ENCODE data around the gene ABHD12. TPM values are rescaled to one million over a fixed set of nuclear protein-coding genes. Genes with fewer than 3 reads are reported as not detected.

The ABHD12 gene
- polyA plus RNA-seq, 1 donor (not counting 4 experiments of a cell fraction or from before 2014, with no cell fraction given): 11.2 TPM

DNA sequence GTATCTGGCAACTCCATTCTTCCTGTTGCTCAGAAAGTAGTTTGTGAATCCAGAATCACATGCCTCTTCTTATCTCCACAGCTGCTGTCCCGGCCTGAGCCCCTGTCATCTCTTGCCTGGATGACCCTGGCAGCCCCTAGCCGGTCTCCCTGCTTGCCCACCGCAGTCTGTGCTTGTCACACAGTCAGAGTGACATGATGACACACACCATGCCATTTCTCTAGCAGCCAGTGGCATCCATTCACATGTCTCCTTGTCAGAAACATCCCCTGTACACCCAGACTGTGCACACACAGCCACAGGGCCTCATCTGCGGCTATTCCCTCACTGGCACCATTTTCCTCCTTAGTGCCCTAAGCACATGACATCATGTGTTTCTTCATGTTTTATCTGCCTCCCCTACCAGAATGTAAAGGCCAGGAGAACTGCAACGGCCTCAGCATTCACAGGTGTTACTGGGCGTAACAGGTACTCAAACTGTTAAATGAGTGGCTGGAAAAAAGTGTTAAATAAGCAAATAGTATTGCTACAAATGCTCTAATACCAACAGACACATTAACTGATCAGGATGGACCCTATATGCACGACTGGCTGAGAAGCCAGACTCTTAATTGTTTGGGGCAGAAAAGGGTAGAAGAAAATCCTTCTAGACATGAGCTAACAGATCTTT lies 9.6 kb downstream of the ABHD12 start:
- H3K9ac ChIP-seq (ENCODE audit: control insufficient read depth, extremely low read depth, insufficient read depth, low read length): no peak overlapping the region
- dilution Hi-C loops (cut with MboI; ENCODE audit: extremely low pct_ligation_motif_present, low sequenced_read_pairs): no loop called here
- DNase-seq (ENCODE audit: low read depth, low spot score): no peak
- no peak for FAIRE-seq
- H3K4me3 ChIP-seq (ENCODE audit: control insufficient read depth in 2 of 3, extremely low read depth in 1 of 3, insufficient read depth in 2 of 3, low read depth in 1 of 3, low read length in 3 of 3): no peak overlapping the region
- H3K9me1 ChIP-seq (ENCODE audit: control insufficient read depth, extremely low read depth, insufficient read depth, low read length): no peaks in the 10 kb centered on the region
- H3K36me3 ChIP-seq (ENCODE audit: control insufficient read depth in 2 of 2, extremely low read depth in 1 of 2, insufficient read depth in 2 of 2, low read length in 2 of 2): no peaks in the 10 kb centered on the region
- H3K79me2 ChIP-seq (ENCODE audit: control insufficient read depth, insufficient read depth, low read length): peaks cover 36% of the 10 kb centered on the region
- no peaks in the 10 kb centered on the region for H4K20me1 ChIP-seq (ENCODE audit: control insufficient read depth, extremely low read depth, insufficient read depth, low read length)
- H3K4me2 ChIP-seq (ENCODE audit: control insufficient read depth, extremely low read depth, insufficient read depth, low read depth, low read length): no peak overlapping the region
- H3K9me3 ChIP-seq (ENCODE audit: control insufficient read depth, low read depth, low read length): no peaks in the 10 kb centered on the region
- H3K4me1 ChIP-seq (ENCODE audit: control insufficient read depth, extremely low read depth, insufficient read depth, low read length): no peaks in the 10 kb centered on the region
- no peak overlapping the region for H2AFZ ChIP-seq (ENCODE audit: control insufficient read depth, low read length)
- no peaks in the 10 kb centered on the region for H3K27me3 ChIP-seq (ENCODE audit: control insufficient read depth, extremely low read depth, insufficient read depth, low read length)
- no peak for TF ChIP-seq EZH2 (IDR thresholded peaks at IDR 0.05; ENCODE audit: low read length)
- TF ChIP-seq, protein P1, sequence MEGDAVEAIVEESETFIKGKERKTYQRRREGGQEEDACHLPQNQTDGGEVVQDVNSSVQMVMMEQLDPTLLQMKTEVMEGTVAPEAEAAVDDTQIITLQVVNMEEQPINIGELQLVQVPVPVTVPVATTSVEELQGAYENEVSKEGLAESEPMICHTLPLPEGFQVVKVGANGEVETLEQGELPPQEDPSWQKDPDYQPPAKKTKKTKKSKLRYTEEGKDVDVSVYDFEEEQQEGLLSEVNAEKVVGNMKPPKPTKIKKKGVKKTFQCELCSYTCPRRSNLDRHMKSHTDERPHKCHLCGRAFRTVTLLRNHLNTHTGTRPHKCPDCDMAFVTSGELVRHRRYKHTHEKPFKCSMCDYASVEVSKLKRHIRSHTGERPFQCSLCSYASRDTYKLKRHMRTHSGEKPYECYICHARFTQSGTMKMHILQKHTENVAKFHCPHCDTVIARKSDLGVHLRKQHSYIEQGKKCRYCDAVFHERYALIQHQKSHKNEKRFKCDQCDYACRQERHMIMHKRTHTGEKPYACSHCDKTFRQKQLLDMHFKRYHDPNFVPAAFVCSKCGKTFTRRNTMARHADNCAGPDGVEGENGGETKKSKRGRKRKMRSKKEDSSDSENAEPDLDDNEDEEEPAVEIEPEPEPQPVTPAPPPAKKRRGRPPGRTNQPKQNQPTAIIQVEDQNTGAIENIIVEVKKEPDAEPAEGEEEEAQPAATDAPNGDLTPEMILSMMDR (optimal IDR thresholded peaks at IDR 0.05 in 1 of 3, IDR thresholded peaks at IDR 0.05 in 1 of 3, conservative IDR thresholded peaks at IDR 0.05 in 1 of 3; ENCODE audit: extremely low read depth in 1 of 3, insufficient read depth in 2 of 3, low read length in 3 of 3): no peak
- no peak overlapping the region for H3K27ac ChIP-seq (ENCODE audit: control insufficient read depth, insufficient read depth, low read length)

GRCh38 chr20:25378884-25379733 lies 11.5 kb downstream of the ABHD12 start:
- dilution Hi-C loops (cut with MboI; ENCODE audit: extremely low pct_ligation_motif_present, low sequenced_read_pairs): no loop called here
- Histone ChIP-seq H3K79me2 (ENCODE audit: control insufficient read depth, insufficient read depth, low read length) (peaks cover 28% of the 10 kb centered on the region), H3K27ac (ENCODE audit: control insufficient read depth, insufficient read depth, low read length) (no peak overlapping the region), H2AFZ (ENCODE audit: control insufficient read depth, low read length) (no peak overlapping the region), H3K27me3 (ENCODE audit: control insufficient read depth, extremely low read depth, insufficient read depth, low read length) (no peaks in the 10 kb centered on the region), H4K20me1 (ENCODE audit: control insufficient read depth, extremely low read depth, insufficient read depth, low read length) (no peaks in the 10 kb centered on the region), H3K9ac (ENCODE audit: control insufficient read depth, extremely low read depth, insufficient read depth, low read length) (no peak overlapping the region), H3K4me2 (ENCODE audit: control insufficient read depth, extremely low read depth, insufficient read depth, low read depth, low read length) (no peak overlapping the region), H3K36me3 (ENCODE audit: control insufficient read depth in 2 of 2, extremely low read depth in 1 of 2, insufficient read depth in 2 of 2, low read length in 2 of 2) (no peaks in the 10 kb centered on the region), H3K9me1 (ENCODE audit: control insufficient read depth, extremely low read depth, insufficient read depth, low read length) (no peaks in the 10 kb centered on the region), H3K9me3 (ENCODE audit: control insufficient read depth, low read depth, low read length) (no peaks in the 10 kb centered on the region), H3K4me3 (ENCODE audit: control insufficient read depth in 2 of 3, extremely low read depth in 1 of 3, insufficient read depth in 2 of 3, low read depth in 1 of 3, low read length in 3 of 3) (no peak overlapping the region), H3K4me1 (ENCODE audit: control insufficient read depth, extremely low read depth, insufficient read depth, low read length) (no peaks in the 10 kb centered on the region)
- DNase-seq (ENCODE audit: low read depth, low spot score): no peak
- TF ChIP-seq EZH2 (IDR thresholded peaks at IDR 0.05; ENCODE audit: low read length): no peak
- TF ChIP-seq, protein P1 (optimal IDR thresholded peaks at IDR 0.05 in 1 of 3, IDR thresholded peaks at IDR 0.05 in 1 of 3, conservative IDR thresholded peaks at IDR 0.05 in 1 of 3; ENCODE audit: extremely low read depth in 1 of 3, insufficient read depth in 2 of 3, low read length in 3 of 3): no peak
- no peak for FAIRE-seq

Data from keratinocyte (primary cell).